Thoracic aorta (tissue), 2 donors: ENCODE data around the gene SAMD9L. TPM values are rescaled to one million over a fixed set of nuclear protein-coding genes. Genes with fewer than 3 reads are reported as not detected.

ENCODE experiments used
- ATAC-seq: fragments of 150-250 bp; one replicate; pipeline ENCODE4 v1.8.0; 2017; ENCODE audit warnings: low read depth; ENCODE audit not compliant: insufficient number of reproducible peaks, low FRiP score
- DNase-seq: peaks from one replicate; pipeline ENCODE4 v3.0.0-alpha.2; 2020; ENCODE audit warnings: low spot score
- H3K27ac ChIP-seq, 2 donors: fragments of 200-600 bp; sonication (generic); 1 replicate in 1 of 2; 2 replicates in 1 of 2; pipeline ENCODE4 v1.5.1; 2016; ENCODE audit warnings: mild to moderate bottlenecking in 2 of 2, moderate library complexity in 2 of 2
- H3K27me3 ChIP-seq: fragments of 200-600 bp; sonication (generic); replicated peaks from 2 replicates; pipeline ENCODE4 v1.6.0; 2016; ENCODE audit warnings: mild to moderate bottlenecking; ENCODE audit not compliant: insufficient read depth
- H3K36me3 ChIP-seq: fragments of 200-600 bp; sonication (generic); one replicate; pipeline ENCODE4 v1.5.1; 2016
- H3K4me1 ChIP-seq, 2 donors: fragments of 200-600 bp; sonication (generic); 1 replicate in 1 of 2; 2 replicates in 1 of 2; pipeline versions ENCODE4 v1.5.1 to v1.6.0; 2016; ENCODE audit warnings: low read depth in 2 of 2, mild to moderate bottlenecking in 1 of 2; ENCODE audit not compliant: control insufficient read depth in 1 of 2
- H3K4me3 ChIP-seq: fragments of 200-600 bp; sonication (generic); 2 replicates; pipeline ENCODE4 v1.5.1; 2016; ENCODE audit warnings: mild to moderate bottlenecking
- H3K9me3 ChIP-seq: fragments of 200-600 bp; sonication (generic); 2 replicates; pipeline ENCODE4 v1.5.1; 2016
- CTCF ChIP-seq: fragments of 200-600 bp; sonication (generic); IDR thresholded peaks from one replicate; pipeline ENCODE4 v1.5.1; 2019; ENCODE audit warnings: antibody characterized with exemption
- total RNA-seq, 2 donors: library from RNA; depleted of rRNA; stranded (reverse); fragments of >200 nt; gene quantifications; one replicate each; pipeline versions ENCODE4 v1.1.0 to v1.2.3, GENCODE V29; 2016

The SAMD9L gene
- total RNA-seq, 2 donors from 2014 or later: 11.3 to 23.2 TPM

DNA sequence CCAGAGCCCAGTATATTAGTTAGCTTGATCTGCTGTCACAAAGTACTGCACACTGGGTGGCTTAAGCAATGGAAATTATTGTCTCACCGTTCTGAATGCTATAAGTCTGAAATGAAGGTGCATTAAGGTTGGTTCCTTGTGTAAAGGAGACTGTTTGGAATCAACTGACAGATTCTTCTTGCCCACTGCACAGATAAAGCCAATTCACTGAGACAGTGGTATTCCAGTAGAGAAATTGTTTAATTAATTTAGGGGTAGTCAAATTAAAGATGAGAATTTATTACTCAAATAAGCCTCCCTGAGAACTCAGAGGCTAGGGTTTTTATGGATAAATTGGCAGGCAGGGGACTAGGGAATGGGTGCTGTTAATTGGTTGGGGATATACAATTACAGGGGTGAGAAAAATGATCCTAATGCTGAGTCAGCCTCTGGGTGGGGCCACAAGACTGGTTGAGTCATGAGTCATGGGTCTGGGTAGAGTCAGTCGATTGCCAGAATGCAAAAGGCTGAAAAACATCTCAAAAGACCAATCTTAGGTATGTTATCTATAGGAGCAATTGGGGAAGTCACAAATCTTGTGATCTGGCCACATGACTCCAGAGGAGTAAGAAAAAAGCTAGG is 23.5 kb upstream of the SAMD9L start:
- TF ChIP-seq CTCF: no peak
- ATAC-seq: no peak
- no peak overlapping the region for H3K27ac ChIP-seq

DNA sequence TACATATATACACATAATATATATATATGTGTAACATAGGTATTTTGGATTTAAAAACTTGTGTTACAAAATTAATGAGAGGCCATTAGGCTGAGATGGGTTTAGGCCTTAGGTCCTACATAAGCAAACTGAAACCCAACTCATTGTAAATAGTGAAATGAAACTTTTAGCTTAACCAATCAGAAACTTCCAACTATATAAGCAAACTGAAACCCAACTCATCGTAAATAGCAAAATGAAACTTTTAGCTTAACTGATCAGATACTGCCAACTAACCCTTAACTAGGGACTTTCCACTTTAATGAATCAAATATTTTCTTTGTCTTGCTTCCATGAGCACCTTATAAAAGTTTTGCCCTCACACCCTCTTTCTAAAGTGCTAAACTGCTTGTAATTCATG is 17.3 kb upstream of the SAMD9L start:
- no peak overlapping the region for H3K27ac ChIP-seq
- TF ChIP-seq CTCF: no peak
- H3K4me1 ChIP-seq: no peaks in the 10 kb centered on the region
- no peaks in the 10 kb centered on the region for H3K9me3 ChIP-seq
- H3K27me3 ChIP-seq: no peaks in the 10 kb centered on the region
- H3K36me3 ChIP-seq: no peaks in the 10 kb centered on the region
- no peak for ATAC-seq
- DNase-seq: no peak
- H3K4me3 ChIP-seq: no peak overlapping the region

More for the DNA sequence above, 23.5 kb upstream of the SAMD9L start:
- Histone ChIP-seq H3K36me3 (no peaks in the 10 kb centered on the region), H3K4me1 (no peaks in the 10 kb centered on the region), H3K27me3 (no peaks in the 10 kb centered on the region), H3K4me3 (no peak overlapping the region), H3K9me3 (peaks cover 10% of the 10 kb centered on the region)
- no peak for DNase-seq

DNA sequence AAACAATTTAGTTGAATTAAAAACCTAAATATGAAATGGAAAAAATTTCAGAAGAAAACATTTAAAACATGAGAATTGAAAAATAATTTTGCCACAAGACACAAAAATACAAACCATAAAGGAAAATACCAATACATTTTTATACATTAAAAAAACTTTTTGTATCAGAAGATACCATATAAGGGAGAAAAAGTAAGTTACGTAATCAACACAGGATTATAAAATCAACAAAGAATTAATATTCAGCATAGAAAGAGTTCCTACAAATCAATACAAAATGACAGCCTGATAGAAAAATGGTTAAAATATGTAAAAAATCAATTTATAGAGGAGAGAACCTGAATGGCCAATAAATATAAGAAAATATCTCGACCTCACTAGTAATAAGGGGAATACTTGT is 16.6 kb upstream of the SAMD9L start:
- no peaks in the 10 kb centered on the region for H3K9me3 ChIP-seq
- TF ChIP-seq CTCF: no peak
- H3K27me3 ChIP-seq: no peaks in the 10 kb centered on the region
- DNase-seq (no peak), ATAC-seq (no peak)
- no peaks in the 10 kb centered on the region for H3K4me1 ChIP-seq
- no peak overlapping the region for H3K4me3 ChIP-seq
- H3K27ac ChIP-seq: no peak overlapping the region
- no peaks in the 10 kb centered on the region for H3K36me3 ChIP-seq

DNA sequence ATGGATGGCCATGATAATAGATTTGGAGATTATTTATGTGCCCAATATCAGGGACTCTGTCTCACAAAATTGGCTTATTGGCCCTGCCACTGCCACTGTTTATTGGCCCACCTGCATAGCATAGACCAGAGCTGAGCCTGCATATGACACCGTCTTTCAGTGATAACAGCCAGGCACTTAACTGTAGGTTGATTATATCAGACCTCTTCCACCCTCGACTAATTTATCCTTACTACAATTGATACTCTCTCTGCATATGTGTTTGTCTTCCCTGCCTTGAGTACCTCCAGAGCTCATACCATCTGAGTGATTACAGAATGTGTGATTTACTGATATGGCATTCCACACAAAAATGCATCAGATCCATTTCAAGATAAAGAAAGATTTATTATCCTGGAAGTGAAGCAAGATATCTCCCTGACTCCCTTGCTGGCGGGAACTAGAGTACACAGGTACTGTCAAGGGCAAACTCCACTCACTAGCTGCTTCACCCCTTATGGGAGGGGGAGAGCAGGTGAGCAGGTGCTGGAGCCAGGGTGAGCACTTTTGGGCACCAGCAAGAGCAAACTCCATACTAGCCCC is 13.1 kb upstream of the SAMD9L start:
- Histone ChIP-seq H3K27ac (no peak overlapping the region), H3K36me3 (no peaks in the 10 kb centered on the region), H3K4me3 (no peak overlapping the region), H3K9me3 (no peaks in the 10 kb centered on the region), H3K4me1 (no peaks in the 10 kb centered on the region), H3K27me3 (no peaks in the 10 kb centered on the region)
- ATAC-seq (no peak), DNase-seq (no peak)
- TF ChIP-seq CTCF: no peak

- ATAC-seq (no peak), DNase-seq (no peak)
- TF ChIP-seq CTCF: no peak
- Histone ChIP-seq H3K4me1 (no peaks in the 10 kb centered on the region), H3K9me3 (no peaks in the 10 kb centered on the region), H3K27ac (no peak overlapping the region), H3K4me3 (no peak overlapping the region), H3K27me3 (no peaks in the 10 kb centered on the region), H3K36me3 (no peaks in the 10 kb centered on the region)
Measured at GRCh38 chr7:93160410-93160809, 12.2 kb upstream of the SAMD9L start.
